GM12878 (cell line): ENCODE results near the gene WIPF2.

Experiments
- BRCA1 ChIP-seq: IDR thresholded peaks from 2 replicates; pipeline ENCODE4 v1.6.1; 2011; ENCODE audit warnings: low read depth, low read length, improper control_type of control experiment
- IKZF1 ChIP-seq: fragments of 450-650 bp; conservative IDR thresholded peaks from 2 replicates; pipeline ENCODE4 v1.6.1; 2017; ENCODE audit warnings: antibody characterized with exemption, mild to moderate bottlenecking
- NRF1 ChIP-seq: conservative IDR thresholded peaks from 2 replicates; pipeline ENCODE4 v1.6.1; 2011; ENCODE audit warnings: mild to moderate bottlenecking, low read depth, low read length, improper control_type of control experiment
- RCOR1 ChIP-seq: conservative IDR thresholded peaks from 2 replicates; pipeline ENCODE4 v1.6.1; 2012; ENCODE audit warnings: low read depth, low read length, improper control_type of control experiment
- SIN3A ChIP-seq: IDR thresholded peaks from 2 replicates; pipeline ENCODE4 v1.6.1; 2012; ENCODE audit warnings: low read depth, low read length, improper control_type of control experiment

DNA sequence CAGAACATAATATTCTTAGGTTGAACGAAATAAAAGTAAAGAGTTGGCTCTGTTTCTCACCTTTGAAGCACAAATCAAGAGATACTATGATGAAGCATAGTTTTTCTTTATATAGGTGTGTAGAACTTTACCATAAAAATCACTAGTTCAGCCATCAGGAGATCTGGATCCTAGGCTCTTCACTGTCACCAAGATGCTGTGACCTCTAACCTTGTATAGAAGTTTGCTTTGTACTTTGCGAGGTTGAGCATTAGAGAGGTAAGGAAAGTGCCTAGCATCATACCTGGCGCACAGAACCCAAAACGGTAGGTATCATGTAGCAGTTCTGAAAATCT lies 68.0 kb downstream of the WIPF2 start:
- TF ChIP-seq SIN3A, result no peak
- no peak for TF ChIP-seq NRF1
- no peak for TF ChIP-seq BRCA1
- TF ChIP-seq IKZF1, result no peak
- TF ChIP-seq RCOR1, result no peak
